NCI-H1105 (cell line): ENCODE measurements around the gene LPGAT1.

ENCODE experiments used
- DNase-seq: peaks from one replicate; lab custom pipeline; 2025; lab: John Stamatoyannopoulos, UW

LPGAT1 gene

GRCh38 chr1:211762206-211762605 lies 68.4 kb downstream of the LPGAT1 start:
- DNase-seq: no peak

DNA sequence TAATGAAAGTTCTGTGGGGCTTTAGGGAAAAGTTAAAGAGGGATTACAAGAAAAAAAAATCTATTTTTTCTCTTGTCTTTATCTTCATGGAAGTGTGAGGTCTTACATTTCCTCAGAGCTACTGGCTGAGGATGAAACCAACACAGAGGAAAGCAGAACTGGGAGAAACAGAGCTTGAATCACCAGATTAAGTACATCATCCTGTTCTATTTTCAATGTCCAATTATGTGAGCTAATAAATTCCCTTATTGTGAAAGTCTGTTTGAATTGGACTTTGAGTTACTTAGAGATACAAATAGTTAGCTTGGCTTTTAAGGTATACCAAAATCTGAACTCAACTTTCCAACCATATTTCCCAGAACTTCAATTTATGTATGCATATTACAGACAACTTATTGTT lies 69.2 kb downstream of the LPGAT1 start:
- no peak for DNase-seq

GRCh38 chr1:211756471-211757020 lies 74.0 kb downstream of the LPGAT1 start:
- no peak for DNase-seq

DNA sequence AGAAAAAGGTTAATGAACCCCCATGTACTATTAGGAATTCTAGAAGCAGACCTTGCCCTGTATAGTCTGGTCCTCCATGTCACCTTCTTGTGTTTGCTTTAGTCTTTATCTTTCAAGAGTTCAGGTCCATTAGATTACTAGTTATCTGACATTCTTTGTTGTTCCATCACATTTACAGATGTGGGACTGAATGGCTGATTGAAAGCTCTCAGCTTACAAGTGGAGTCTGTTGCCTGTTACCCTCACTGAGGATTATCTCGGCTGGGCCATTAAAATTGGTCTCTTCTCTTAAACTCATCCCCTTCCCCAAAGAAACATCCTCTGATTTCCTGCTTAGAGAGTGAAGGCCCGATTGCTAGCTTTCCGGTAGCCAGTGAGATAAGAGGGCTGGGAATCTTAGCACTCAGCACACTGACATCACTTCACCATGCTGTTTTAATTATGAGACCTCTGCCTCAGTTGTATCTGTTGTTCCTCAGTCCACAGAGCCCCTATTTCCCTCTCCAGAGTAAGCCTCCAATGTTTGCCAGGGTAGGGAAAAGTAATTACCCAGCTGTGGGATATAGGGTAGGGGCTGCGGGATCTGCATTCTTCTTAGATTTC lies 76.8 kb downstream of the LPGAT1 start:
- DNase-seq: no peak

- DNase-seq: no peak
Measured at GRCh38 chr1:211752951-211753486, 77.5 kb downstream of the LPGAT1 start.

DNA sequence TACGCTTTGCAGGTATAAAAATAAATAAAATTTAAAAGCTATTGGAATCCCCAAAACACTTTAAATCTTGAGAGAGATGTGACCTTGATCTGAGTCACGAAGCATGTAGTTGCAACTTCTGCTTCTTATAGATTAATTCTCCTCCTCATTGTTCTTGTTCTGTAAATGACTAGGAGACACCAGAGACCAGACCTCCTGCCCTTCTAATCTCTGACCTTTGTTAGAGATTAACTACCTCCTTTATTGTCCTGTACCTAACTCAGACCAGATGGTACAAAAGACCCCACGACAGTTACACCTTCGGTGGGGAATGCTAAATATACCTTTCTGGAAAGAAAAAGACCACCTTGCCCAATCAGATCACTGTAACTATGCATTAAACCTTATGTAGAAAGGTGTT lies 78.2 kb downstream of the LPGAT1 start:
- DNase-seq: no peak

DNA sequence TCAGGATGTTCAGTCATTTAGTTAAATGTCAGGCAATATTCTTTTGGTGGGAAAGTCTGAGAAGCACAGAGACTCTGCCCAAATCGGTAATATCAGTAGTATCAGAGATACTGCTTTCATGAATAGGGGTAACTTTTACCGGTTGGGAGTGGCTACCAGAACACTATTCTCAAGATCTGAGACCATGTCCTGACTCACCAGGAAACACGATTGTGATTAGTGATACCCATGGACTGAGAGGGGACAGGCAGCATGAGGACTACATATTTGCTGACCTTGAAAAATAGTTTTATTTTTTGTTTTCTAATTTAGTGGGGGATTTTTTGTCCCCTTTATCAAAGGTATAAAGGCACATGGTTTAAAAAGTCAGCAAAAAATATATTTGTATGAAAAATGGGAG lies 79.1 kb downstream of the LPGAT1 start:
- no peak for DNase-seq

- no peak for DNase-seq
Measured at GRCh38 chr1:211750599-211750998, 80.0 kb downstream of the LPGAT1 start.

DNA sequence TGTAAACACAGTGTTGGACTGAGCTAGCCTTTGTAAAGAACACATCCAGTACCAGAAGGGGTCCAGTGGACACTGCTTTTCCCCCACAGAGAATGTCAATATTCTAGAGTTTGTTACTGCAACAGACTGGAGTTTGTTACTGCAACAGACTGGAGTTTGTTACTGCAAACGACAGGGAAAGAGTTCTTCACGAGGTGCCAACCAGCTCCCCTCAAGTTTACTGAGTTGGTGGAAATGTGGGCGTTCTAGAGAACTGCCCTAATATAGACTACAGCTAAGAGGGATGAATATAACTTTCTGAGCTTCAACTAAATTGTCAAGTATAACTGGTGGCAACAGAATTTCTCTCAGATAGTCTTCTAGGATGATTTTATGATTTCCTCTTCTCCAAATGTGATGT lies 81.3 kb downstream of the LPGAT1 start:
- DNase-seq: no peak

GRCh38 chr1:211748810-211749209 lies 81.8 kb downstream of the LPGAT1 start:
- no peak for DNase-seq

DNA sequence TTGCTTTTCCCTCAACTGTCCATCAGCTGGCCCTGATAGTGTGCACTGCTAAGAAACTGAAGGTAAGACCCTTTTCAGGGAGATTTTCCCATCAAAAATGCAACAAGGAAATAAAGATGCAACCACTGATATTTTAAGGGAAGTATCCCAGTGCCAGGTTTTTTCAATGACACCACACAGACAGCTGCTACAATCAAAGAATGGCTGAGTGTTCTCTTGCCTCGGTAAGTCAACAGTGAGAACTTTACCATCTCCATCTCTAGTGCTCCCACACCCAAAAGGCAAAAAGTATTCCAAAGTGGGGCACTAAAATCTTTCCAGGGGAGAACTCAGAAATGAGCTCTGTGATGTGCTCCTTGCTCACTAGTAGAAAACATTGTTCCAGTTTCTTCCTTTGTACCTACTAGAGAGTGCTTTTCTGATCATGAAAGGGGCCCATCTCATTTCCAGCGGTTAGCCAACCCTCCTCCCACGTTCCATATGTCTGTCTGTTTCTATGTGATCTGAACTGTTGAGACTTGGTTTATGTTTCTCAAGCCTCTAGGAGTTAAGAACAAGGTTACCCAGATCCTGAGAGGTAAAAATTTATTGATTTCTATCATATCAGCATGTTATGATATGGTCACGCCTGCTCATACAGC lies 87.6 kb downstream of the LPGAT1 start:
- DNase-seq: no peak

- no peak for DNase-seq
Measured at GRCh38 chr1:211742272-211742671, 88.3 kb downstream of the LPGAT1 start.

GRCh38 chr1:211741788-211742187 lies 88.8 kb downstream of the LPGAT1 start:
- DNase-seq: no peak

DNA sequence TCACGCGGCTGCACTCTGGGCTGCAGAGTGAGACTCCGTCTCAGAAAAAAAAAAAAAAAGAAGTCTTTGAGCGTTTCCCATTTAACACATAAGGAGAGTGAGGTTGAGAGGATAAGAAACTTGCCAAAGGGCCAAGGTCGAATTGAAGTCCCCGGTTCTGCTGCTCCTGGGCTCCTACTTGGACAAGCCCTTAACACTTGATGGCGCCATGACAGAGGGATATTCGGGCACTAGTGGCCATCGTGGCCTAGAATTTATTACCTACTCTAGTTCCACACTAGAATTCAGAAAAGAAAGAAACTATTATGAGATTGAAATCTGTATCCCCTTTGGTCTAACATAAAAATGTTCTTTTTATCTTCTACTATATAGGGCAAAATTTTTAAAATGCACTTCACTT lies 89.4 kb downstream of the LPGAT1 start:
- no peak for DNase-seq

DNA sequence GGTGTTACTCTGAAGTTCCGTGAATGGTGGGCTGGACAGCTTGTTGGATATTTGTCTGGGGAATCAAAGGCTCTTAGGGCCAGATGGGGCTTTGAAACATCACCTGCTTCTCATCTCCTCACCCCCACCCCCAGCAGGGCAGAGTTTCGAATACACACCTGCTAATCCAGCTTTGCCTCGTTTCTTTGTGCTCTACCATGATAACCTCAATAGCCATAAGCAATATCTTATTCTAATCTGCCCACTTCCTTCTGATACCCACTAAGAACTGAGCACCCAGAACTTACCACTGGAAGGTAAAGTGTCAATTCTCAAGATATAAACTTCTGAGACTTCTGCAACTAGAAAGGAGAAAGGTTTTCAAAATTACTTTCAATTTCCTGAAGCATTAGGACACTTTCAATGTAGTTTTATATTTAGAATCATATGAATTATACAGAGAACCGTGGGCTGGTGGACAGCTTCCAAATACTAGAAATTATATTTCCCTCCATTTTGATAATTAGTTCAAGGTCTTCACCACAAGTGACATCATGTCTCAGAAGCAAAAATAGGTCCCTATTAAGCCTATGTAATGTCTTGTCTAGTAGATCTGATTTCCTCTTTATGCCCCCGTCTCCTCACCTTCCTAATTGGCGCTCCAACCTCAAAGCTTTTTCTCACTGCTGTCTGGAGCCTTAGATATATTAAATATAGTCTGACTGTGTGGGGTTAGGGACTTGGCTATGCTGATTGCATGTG lies 90.7 kb downstream of the LPGAT1 start:
- DNase-seq: no peak

GRCh38 chr1:211738691-211739301 lies 91.8 kb downstream of the LPGAT1 start:
- no peak for DNase-seq

- DNase-seq: no peak
Measured at GRCh38 chr1:211738096-211738690, 92.4 kb downstream of the LPGAT1 start.

DNA sequence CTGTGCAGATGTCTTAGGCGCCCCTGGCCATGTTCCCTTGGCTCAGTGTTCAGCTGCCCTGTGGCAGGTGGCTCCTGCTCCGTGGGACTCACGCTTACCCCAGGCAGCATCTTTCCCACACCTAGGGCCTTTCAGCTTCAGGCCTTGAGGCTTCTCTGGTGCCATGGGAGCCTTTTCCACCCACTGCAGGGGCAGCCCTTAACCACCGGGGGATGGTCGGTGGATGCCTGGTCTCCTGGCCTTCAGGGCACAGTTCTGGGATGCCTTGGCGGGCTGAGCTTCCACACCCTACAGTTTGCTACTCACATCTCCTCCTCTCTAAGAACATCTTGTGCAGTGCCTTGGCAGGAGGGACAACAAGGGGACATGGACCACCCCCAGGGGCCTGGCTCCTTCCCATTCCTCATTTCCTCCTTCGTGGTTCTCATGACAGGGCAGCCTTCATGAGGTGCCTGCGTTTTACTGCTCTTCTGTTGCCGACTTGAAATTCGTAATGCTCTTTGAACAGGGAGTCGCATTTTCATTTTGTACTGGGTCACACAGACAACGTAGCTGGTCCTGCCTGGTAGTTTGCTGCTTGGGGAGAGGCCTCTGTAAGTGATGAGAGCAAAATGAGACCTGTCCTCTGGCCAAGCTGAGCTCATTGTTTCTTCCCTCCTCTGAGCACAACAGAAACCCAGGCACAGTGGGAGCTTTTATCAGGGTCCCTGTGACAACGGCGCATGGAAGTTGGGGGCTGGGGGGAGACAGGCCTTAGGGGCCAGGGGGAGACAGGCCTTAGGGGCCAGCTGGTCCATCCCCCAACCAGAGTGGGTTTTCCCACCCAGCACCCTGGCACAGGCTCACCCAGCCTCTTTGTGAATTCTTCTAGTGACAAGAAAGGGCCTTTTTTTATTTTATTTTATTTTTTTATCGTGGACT lies 93.2 kb downstream of the LPGAT1 start:
- DNase-seq: no peak

DNA sequence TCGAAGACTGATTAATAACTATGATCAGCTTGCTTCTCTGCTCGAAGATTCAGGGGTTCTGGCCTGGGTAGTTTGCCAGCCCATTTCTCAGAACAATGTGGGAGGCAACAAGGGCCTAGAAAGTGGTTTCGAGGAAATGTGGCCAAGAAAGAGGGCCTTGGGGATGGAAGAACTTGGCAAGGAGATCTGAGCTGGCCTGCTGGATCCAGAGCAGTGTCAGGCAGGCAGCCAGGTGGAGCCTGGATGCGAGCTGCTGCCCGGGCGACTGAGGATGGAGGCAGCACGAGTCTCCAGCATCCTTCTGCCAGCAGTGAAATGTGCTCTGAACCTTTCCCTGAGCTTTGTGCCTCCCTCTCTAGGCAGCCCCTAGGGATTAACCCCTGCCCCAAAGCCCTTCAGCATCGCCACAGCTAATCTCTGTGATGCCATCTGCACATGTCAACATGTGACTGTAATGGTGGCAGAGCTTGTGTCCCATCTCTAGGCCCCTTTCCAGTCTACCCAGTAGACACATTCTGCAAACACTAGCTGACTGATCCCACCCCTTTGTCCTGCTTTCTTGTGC lies 94.1 kb downstream of the LPGAT1 start:
- DNase-seq: no peak
